ENCODE results near the gene PRKAR1A.
"Not testable (repeated sequence)": the region's sequence is repeated elsewhere in the genome, so short reads cannot be mapped to it uniquely, and the experiment has no call there.

The PRKAR1A gene

DNA sequence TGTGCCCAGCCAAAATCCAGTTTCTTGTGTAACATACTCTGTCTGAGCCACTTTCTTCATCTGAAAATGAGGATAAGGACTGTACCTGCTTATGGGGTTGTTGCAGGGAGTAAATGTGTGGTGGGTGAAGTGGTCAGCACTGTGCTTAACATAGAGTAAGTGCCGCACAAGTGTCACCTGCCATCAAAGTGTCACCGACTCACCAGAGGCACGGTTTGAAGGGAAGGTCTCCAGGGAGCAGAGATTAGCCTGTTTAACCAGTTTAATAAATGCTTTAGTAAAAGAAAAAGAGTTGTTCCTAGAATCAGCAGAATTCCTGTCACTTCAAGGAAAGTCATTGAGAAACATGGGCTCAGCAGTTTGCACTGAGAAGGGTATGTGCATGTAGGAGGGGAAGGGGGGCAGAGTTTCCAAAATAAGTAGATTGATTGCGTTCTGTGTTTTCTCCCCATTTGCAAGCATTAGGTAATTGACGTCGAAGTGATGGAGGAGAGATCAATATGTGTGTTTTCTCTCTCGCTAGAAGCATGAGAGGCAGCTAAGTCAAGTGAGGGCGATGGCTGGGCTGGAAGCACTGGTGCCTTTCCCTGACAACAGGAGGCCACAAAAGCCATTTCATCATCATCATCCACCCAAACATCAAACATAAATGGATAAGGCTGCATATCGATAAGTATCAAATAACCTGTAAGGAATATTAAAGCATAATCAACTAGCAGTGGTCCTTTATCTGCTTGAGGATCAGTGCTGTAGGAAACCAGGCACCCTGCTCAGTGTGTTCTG lies 69.8 kb downstream of the PRKAR1A start:
- DNase-seq: no peak

DNA sequence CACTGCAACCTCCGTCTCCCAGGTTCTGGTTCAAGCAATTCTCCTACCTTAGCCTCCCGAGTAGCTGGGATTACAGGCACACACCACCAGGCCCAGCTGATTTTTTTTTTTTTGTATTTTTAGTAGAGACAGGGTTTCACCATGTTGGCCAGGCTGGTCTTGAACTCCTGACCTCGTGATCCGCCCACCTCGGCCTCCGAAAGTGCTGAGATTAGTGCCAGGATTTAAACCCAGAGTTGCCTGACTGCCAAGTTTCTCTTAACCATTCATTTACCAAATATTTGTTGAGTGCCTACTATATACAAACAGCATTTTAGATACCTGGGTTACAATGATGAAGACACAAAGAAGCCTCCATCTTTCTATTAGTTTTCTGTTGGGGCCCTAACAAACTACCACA lies 70.6 kb downstream of the PRKAR1A start:
- DNase-seq: not testable (repeated sequence)

GRCh38 chr17:68584581-68585303 lies 72.5 kb downstream of the PRKAR1A start:
- no peak for DNase-seq

GRCh38 chr17:68585643-68586042 lies 73.4 kb downstream of the PRKAR1A start:
- DNase-seq: no peak

DNA sequence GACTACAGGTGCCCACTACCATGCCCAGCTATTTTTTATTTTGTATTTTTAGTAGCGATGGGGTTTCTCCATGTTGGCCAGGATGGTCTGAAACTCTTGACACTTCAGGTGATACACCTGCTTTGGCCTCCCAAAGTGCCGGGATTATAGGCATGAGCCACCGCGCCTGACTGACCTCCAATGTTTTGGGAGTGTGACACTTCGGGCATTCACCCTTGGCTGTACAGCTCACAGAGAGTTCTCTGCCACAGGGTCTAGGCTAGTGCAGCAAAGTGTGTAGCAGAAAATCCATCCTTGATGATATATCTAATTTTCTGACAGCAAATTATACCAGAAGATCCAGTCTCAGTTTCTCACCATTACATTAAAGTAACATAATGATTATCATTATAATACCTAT lies 74.8 kb downstream of the PRKAR1A start:
- no peak for DNase-seq

DNA sequence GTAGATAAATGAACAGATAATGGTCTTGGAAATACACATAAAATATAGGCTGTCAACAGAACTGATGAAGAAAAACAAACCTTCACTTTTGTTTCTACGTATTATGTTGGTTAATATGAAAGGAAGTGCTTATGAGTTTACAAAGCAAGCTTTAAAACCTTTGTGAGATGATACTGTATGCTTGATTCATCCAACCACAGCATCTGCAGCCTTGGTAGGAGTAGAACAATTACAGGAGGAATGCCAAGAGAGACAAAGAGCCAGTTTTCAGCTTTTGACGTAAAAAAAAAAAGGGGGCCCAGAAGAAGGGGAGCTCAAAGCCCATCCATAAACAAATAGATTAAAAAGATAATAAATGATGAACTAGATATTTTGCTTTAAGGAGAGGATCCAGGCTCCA lies 75.6 kb downstream of the PRKAR1A start:
- no peak for DNase-seq

- no peak for DNase-seq
These were observed 76.1 kb downstream of the PRKAR1A start for GRCh38 chr17:68588362-68588761.

DNA sequence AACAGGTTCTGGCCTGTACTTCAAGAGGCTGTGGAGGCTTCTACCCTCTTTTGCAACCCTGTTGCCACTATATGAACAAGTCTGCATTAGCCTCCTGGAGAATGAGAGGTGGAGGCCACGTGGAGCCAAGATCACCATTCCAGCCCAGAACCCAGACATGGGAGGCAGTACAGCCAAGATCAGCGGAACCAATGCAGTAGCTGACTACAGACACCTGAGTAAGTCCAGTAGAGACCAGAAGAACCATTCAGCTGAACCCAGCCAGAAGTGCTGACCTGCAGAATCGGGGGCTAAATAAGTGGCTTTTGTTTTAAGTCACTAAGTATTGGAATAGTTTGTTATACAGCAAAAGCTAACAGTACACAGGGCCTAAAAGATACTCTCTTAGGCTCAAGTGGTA lies 76.9 kb downstream of the PRKAR1A start:
- DNase-seq: no peak

GRCh38 chr17:68591583-68591982 lies 79.4 kb downstream of the PRKAR1A start:
- DNase-seq: no peak

DNA sequence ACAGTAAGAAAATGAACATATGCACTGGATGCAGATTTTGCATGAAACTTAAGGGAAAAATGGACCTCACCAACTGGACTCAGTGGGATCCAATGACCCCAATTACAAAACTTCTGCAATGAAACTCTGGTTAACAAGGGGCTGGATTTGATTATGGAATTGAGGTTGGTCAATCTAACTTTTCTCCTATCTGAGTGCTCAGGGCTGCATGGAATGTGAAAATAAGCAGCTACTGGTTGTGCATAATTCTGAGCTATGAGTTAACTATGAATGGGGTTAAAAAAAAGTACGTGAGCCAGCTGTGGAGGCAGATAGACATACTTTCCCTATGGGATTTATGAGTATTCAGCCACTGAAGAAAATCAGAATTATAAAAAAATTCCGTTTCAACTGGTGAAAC lies 79.8 kb downstream of the PRKAR1A start:
- no peak for DNase-seq

- DNase-seq: peak; percentile 26
These were observed 80.7 kb downstream of the PRKAR1A start for GRCh38 chr17:68592682-68593641.

- no peak for DNase-seq
These were observed 82.3 kb downstream of the PRKAR1A start for GRCh38 chr17:68594552-68594951.

DNA sequence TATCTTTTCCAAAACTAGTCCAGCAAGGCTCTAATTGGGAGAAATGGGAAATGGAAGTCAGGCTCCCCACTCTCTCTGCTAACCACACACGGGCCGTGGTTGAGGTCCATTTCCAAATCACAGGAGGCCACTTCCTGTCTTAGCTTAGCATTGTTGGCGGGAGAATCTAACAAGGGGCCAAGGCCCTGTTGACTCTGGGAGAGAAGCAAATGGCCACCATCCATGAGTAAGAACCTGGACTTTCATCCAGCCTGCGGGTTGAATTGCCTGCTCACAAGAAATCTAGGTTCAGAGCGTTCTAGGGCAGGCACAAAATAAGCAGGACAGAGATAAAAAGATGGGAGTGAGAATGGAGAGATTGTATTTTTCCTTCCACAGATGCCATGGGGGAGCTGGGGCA lies 83.3 kb downstream of the PRKAR1A start:
- no peak for DNase-seq

- no peak for DNase-seq
These were observed 83.8 kb downstream of the PRKAR1A start for GRCh38 chr17:68595986-68596385.

DNA sequence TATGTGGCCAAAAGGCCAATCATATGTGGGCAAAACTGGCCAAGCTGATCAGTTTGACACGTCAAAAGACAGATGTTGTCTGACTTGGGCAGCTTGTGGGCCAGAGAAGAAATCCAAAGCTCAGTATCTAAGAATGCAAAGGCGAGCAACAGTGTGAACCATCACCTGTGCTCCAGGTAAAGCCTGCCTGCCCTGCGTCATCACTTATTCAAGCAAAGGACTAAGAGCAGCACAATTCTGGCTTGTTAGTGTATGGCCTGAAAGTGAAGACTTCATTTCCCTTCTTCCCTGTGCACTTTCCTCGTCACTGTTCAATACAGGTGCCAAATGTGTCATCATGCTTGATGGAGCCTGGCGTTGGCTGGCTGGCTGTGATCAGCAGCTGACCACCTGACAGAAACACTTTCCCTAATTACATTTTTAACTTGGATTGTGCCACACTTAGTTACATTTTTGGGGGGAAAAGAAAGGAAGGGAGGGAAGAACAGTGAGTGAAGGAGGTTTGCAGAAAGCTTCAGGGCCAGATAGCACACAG lies 84.2 kb downstream of the PRKAR1A start:
- no peak for DNase-seq

GRCh38 chr17:68598074-68598473 lies 85.8 kb downstream of the PRKAR1A start:
- no peak for DNase-seq

DNA sequence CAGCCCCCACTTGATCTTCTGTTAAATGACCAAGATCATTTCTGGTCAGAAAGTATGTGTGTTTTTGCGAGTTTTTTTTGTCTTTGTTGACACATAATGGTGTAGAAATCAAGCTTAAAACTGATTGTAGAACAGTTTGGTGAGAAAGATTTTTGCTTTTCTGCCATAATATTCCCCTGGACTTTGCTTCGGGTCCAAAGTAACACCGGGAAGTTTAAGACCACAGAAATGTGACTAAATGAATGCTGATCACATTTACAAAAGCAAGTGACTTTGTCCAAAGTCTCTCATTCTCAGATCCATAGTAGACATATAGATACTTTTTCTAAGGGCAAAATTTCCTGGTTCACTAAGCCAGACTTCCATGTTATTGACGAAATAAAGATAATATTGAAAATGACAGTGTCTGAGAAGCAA lies 86.3 kb downstream of the PRKAR1A start:
- DNase-seq: no peak

- DNase-seq: no peak
These were observed 86.9 kb downstream of the PRKAR1A start for GRCh38 chr17:68599091-68599490.

DNA sequence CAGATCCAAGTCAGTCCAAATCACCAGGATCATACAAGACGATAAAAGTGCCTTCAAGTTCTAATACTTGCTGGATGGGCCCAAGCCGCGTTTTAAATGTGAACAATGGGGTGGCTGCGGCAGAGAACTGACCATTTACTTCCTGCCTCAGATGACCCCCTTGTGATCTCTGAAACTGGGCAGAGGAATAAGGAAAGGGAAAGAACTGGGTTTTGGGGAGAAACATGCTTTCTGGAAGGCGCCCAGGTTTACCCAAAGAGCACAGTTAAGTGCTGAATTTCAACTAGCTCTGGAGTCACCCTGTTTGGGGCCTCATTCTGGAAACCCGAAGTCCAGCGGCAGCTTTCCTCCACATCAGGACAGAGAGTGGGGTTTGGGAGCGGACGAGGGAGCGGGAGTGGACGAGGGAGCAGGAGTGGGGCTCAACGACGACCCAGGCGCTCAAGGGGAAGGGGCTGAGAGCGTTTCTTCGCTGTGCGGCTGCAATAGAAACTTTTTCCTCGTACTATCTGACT lies 87.4 kb downstream of the PRKAR1A start:
- DNase-seq: no peak

DNA sequence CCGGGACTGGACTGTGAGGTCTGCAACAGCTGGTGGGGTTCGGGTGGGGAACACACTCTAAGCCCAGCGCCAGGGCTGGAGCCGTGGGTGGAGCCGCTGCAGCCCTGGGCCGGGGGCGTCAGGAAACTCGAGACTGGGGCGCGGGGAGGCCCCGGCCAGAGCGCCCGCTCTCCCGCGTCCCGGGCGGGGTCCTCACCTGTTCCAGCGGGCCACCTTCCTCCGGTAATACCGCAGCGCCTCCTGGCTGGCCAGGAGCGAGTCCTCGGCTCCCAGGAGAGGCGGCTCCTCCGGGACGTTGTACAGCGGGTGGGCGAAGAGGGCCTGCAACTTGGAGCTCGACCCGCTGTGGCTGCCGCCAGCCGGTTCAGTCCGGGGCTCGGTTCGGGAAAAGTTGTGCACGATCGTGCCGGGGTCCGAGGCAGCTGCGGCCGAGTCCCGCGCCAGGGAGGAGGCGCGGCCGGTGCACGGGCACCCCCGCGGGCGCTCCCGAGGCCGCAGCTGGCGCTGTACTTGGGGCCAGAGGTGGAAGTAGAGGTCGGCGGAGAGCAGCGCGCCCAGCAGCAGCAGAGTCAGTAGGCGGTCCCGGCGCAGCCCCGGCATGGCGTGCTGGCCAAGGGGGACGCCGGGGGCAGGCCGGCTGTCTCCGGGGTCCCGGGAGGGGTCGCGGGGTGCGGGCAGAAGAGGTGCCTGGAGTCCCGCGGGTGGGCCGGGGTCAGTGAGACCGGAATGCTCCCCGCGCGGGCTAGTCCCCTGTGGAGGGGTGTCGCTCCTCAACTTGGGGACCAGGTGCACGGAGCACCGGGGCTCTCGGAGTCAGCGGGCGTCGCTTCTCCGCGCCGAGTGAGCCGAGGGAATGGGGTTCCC lies 88.1 kb downstream of the PRKAR1A start:
- DNase-seq: peak; percentile 23

Measured in NCI-H2171 (cell line).